IPS-NIHi7 (cell line): ENCODE results near the gene KRT80.

Experiments
- DNase-seq: peaks from one replicate; pipeline ENCODE4 v3.0.0; 2012; ENCODE audit warnings: mixed read lengths; ENCODE audit errors: extremely low spot score

KRT80 gene

GRCh38 chr12:52198454-52199215, 6.8 kb upstream of the KRT80 start:
- DNase-seq = no peak

GRCh38 chr12:52197371-52198231, 5.8 kb upstream of the KRT80 start:
- DNase-seq = no peak

- no peak for DNase-seq
Measured at GRCh38 chr12:52195065-52195730, 3.4 kb upstream of the KRT80 start.

DNA sequence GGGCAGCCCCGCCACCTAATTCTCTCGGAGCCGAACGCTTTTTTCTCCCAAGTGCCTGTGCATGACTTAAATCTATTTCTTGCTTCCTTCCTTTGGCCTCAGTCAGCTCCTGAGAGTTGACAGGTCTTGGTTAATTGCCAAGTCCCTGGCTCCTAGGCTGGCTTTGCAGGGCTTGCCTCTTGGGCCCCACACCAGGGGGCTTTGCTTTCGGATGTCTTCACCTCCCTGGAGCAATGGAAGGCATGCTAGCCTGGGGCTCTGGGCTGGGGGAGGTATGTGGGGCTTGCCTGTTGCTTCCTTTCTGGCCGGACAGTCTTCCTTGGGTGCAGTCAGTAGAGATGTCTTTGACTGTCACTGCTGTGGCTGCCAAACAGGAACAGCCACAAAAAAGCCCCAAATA, 2.2 kb upstream of the KRT80 start:
- no peak for DNase-seq

DNA sequence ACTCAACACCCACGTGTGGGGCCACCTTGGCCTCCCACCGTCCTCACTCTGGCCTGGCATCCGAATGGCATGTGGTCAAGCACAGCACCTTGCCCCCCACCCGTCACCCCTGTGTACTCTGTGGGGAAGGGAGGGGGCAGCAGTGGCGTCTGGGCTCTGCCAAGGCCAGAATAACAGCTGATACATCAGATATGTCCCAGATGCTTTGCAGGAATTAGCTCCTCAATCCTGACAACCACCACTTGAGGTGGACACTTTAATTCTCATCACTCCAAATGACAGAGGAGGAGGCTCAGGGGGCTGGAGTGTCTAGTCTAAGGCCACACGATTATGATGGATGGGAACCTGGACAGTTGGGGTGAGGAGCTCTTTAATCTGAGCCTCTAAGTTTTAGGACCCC, 1.7 kb upstream of the KRT80 start:
- DNase-seq = no peak

- DNase-seq = no peak
Measured at GRCh38 chr12:52190860-52191729, 719 bp downstream of the KRT80 start.

DNA sequence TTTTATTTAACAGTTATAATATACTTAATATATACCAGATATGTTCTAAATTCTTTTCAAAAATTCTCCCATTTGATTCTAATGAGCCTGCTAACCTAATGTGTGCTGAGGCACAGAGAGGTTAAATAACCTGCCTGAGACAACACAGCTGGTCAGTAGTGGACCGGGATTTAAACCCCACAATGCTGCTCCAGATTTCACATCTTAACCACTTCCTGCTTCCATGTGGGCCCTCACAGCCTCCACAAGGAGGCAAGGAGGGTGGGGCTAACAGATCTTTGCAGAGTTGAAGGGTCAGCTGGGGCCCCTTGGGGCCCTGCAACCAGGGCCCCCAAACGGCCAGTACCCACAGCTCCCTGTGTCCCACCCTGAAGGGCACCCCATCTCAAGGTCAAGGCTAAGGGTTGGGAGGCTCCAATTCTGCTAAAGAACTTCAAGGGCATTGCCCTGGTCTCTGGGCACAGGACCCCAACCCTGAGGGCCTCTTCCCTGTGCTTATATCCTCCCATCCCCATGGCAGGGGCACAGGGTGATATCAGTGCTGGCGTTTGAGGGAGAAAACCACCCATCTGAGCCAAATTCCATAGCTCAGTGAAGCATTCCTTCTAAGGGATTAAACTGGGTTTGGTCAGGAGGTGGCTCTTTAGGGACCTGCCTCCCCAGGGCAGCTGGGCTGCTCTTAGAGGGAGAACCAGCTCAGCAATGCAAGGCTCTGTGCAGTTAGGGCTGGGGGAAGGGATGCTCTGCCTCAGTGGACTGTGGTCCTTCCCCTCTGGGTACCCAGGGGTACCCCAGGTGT, 2.2 kb downstream of the KRT80 start:
- DNase-seq = no peak

GRCh38 chr12:52188658-52189057, 3.2 kb downstream of the KRT80 start:
- no peak for DNase-seq

DNA sequence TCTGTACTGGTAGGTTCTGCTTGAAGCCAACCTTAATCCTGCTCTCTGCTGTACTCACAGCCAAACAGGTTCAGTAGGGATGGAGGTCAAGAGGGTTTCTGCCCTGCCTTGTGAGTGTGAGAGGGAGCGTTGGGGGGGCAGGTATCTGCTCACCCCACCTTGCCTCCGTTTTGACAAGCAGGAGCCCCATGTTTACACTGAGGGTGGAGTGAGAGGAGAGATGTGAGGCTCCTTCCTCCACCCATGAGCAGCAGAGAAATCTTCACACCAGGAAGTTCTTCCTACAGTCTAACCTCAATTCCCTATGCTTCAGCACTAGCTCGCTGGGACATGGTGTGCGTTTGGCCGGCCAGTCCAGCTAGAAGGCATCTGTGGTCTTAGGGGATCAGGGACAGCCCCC, 4.2 kb downstream of the KRT80 start:
- no peak for DNase-seq

- DNase-seq = no peak
Measured at GRCh38 chr12:52187206-52187605, 4.6 kb downstream of the KRT80 start.

DNA sequence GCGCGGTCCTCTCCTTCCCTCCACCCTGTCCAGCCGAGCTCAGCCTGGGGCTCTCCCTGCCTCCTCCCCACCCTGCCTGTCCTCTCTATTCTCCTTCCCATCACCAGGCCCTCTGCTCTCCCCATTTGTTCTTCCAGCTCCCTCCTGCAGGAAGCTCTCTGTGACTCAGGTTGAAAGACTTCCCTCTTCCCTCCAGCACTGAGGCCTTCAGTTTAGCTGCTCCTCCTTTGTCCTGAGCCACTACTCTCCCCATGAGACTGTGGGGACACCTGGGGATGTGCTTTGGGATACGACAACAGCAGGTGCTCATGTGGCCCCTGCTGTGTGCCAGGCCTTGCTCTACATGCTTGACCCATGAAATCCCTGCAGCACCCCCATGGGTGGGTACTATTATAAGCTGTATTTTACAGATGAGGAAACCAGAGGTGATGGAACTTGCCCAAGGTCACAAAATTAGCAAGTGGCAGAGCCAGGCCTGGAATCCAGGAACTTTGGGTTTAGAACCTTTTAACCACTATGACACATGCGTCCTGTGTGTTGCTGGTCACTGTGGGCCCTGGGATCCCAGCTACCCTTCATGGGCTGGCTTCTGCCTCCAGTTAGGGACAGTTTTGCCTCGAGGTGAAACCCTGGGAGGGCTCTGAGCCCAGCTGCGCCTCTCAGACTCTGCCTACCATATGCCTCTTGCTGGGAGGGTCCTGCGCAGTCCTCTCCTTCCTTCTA, 5.5 kb downstream of the KRT80 start:
- no peak for DNase-seq

- no peak for DNase-seq
Measured at GRCh38 chr12:52185400-52185967, 6.3 kb downstream of the KRT80 start.

GRCh38 chr12:52184813-52185212, 7.0 kb downstream of the KRT80 start:
- DNase-seq = no peak

DNA sequence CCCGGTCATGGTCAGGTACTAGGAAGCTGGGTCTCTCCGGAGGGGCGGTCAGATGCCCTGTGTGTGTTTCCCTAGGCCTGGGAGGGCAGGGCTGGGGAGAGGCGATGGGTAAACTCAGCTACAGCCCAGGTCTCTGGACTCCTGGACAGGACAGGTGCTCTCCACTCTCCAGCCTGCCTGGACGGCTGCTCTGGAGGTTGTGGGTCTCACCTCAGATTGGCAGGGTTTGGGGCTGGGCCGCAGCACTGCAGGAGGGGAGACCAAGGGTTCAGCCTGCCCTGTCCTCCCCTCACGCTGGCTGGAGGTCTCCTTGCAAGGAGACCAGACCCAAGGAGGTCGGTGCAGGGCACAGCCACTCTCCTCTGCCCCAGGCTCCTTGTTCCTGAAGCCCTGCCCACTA, 7.8 kb downstream of the KRT80 start:
- DNase-seq = no peak

- no peak for DNase-seq
Measured at GRCh38 chr12:52183544-52183910, 8.3 kb downstream of the KRT80 start.

DNA sequence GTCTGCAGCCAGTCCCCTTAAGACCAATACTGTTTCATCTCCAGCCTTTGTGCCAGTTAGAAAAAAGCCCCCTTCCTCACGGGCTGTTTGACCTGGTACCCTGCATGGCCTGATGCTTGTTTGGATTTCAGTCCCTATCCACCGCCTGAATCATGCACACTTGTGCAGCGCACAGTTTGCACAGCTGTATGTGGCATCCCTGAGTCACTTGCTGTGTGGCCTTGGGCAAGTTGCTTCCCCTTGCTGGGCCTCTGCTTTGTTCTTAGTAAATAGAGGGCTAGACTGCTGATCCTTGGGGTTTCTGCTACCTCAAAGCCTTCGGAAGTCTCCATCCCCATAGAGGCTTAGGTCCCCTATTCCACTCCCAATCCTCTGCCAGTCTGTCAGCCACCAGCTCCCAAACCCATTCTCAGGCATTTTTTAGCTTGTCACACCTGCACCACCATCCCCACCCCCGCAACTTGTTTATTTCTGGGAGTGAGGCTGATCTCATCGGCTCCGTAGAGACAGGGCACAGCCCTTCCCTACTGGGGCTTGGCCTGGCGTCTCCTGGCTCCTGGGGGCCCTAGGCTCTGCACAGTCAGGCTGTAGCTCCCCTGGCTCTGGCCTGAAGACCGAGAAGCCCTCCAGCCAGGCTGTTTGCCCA, 8.8 kb downstream of the KRT80 start:
- peak; percentile 49 for DNase-seq

- DNase-seq = no peak
Measured at GRCh38 chr12:52182384-52182783, 9.4 kb downstream of the KRT80 start.

DNA sequence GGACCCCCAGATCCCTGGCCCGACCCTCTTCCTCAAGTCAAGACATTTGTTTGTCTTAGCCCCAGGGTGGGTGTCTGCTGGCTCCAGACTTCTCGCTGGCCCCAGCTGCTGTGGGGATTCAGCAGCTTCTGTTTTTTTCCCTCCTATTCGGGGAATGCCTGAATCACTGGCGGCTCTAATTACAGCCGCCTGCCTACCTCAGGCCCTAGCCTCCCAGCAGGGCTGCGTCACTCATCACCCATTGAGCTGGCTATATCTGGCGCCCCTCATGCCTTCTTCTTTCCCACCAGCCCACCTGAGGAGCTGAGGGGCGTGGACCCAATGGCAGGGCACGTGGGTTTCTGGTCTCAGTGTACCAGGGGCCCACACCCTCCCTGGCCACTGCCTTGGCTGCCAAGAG, 10.1 kb downstream of the KRT80 start:
- DNase-seq = peak; percentile 80

DNA sequence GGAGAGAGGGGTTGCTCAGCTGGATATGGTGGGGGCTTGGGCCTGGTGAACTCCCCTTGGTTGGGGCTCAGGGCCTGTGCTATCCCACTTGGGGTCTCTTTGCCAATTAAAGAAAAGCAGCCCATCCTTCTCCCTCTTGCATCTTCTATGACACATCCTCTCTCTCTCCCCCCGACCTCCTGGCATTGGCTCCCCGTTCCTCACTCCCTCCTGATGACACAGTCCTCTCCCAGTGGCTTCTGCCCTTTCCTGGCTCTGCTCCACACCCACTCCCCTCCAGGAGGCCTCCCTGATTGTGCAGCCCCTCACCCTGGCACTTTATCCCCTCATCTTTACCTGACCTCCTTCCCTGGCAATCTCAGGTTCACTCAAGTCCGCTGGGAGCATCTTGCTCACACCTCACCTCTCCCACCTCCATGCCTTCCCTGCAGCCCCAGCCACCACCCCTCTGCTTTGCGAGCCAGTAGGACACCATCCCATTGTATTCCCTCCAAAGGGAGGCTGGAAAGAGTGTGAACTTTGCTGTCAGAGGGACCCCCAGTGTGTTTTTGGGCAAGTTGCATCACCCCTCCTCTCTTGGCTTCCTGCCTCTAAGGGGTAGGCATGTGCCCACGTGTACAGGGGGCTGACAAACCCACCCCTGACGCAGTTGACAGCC, 10.7 kb downstream of the KRT80 start:
- no peak for DNase-seq
